Gastrocnemius medialis (tissue), 4 donors: Measurements from ENCODE around the gene ADCY5. TPM values are rescaled to one million over a fixed set of nuclear protein-coding genes. Genes with fewer than 3 reads are reported as not detected.
A peak's percentile ranks its signal among the peaks of the same experiment; 100 is the strongest.

Source experiments
- ATAC-seq, 2 donors: fragments of 150-250 bp; one replicate each; pipeline ENCODE4 v1.9.1; 2016
- DNase-seq, 2 donors: peaks; one replicate each; pipeline ENCODE4 v3.0.0-alpha.2; 2019
- H3K27ac ChIP-seq, 4 donors: fragments of 200-600 bp; sonication (generic); 1 replicate in 1 of 4; 2 replicates in 3 of 4; pipeline ENCODE4 v1.5.1; 2016 to 2018; ENCODE audit warnings: mild to moderate bottlenecking in 2 of 4, moderate library complexity in 1 of 4
- H3K27me3 ChIP-seq, 3 donors: fragments of 200-600 bp; sonication (generic) in 2 of 3; 1 replicate in 1 of 3; 2 replicates in 2 of 3; pipeline versions ENCODE4 v1.5.1 to v1.6.0; 2016 to 2019; ENCODE audit warnings: mild to moderate bottlenecking in 1 of 3, moderate library complexity in 1 of 3
- H3K36me3 ChIP-seq, 2 donors: fragments of 200-600 bp; sonication (generic) in 1 of 2; one replicate each; pipeline ENCODE4 v1.5.1; 2017 to 2018
- H3K4me1 ChIP-seq, 2 donors: fragments of 200-600 bp; sonication (generic) in 1 of 2; one replicate each; pipeline ENCODE4 v1.5.1; 2016 to 2017; ENCODE audit warnings: mild to moderate bottlenecking in 2 of 2
- H3K4me3 ChIP-seq, 4 donors: fragments of 200-600 bp; sonication (generic) in 3 of 4; 1 replicate in 1 of 4; 2 replicates in 3 of 4; pipeline ENCODE4 v1.5.1; 2016 to 2019; ENCODE audit warnings: mild to moderate bottlenecking in 2 of 4
- H3K9me3 ChIP-seq, 3 donors: fragments of 200-600 bp; sonication (generic) in 2 of 3; 1 replicate in 1 of 3; 2 replicates in 2 of 3; pipeline ENCODE4 v1.5.1; 2016 to 2019
- POLR2A ChIP-seq, 2 donors: fragments of 450-650 bp; IDR thresholded peaks; one replicate each; pipeline ENCODE4 v1.6.1; 2017; ENCODE audit warnings: antibody characterized with exemption in 2 of 2, mild to moderate bottlenecking in 2 of 2, moderate library complexity in 2 of 2
- in situ Hi-C, 4 donors: fragments of 200-750 bp; cut with MboI; loops; one replicate each; pipeline versions ENCODE4 v1.15.0 to v1.8.0; 2017; ENCODE audit warnings: low sequenced_read_pairs in 4 of 4
- intact Hi-C: fragments of 100-400 bp; cut with DNase I; formaldehyde crosslinking; loops from one replicate; pipeline ENCODE4 v1.15.1; 2023; ENCODE audit warnings: low total_unique reads
- total RNA-seq, 4 donors: library from RNA; depleted of rRNA; stranded (reverse); fragments of >200 nt; gene quantifications; one replicate each; pipeline versions ENCODE4 v1.1.0 to v1.2.3, GENCODE V29; 2016
- TF ChIP-seq, protein P1 (sequence below), 5 experiments: fragments of 450-650 bp in 3 of 5; fragments of 200-600 bp in 2 of 5; sonication (generic) in 2 of 5; IDR thresholded peaks in 4 of 5; conservative IDR thresholded peaks in 1 of 5; 1 replicate in 4 of 5; 2 replicates in 1 of 5; pipeline ENCODE4 v1.5.1; 2016 to 2019; ENCODE audit warnings: antibody characterized with exemption in 5 of 5, mild to moderate bottlenecking in 3 of 5, moderate library complexity in 3 of 5

ADCY5 gene
- total RNA-seq, 4 donors from 2014 or later: 1.0 to 6.4 (median 4.3) TPM

DNA sequence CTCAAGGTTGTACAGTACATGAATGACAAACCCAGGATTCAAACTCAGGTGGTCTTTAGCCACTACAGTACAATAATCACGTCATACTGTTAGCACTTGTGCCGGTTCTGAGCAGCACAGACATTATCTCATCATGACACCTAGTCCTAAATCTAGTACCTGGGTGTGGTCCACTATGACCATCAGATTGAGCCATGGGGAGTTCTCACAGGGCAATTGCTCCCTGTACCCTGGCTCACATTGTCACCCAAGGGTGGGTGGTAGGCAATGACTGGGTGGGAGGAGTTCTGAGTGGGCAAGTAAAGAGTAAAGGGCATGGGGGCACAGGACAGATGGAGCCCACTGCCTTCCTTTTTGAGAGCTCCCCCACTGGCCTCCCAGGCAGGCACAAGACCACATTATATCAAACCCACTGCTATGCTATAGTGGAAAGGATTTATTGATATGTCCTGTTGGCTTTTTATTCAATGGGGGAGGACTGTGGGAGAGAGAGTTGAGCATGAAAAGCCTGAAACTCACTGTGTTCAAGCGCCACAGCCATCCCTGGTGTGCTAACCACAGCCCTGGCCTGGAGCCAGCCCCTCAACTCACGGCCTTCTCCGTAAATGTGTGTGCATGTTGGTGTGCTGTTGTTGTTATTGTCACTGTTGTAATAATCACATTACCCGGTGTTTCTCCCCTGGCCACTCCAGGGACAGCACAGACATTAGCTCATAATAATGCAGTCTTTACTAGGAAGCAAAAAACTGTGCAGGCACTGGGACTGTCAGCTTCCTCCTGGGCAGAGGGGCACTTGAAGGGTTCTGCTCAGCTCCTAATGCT lies 27.3 kb downstream of the ADCY5 start:
- TF ChIP-seq, protein P1, sequence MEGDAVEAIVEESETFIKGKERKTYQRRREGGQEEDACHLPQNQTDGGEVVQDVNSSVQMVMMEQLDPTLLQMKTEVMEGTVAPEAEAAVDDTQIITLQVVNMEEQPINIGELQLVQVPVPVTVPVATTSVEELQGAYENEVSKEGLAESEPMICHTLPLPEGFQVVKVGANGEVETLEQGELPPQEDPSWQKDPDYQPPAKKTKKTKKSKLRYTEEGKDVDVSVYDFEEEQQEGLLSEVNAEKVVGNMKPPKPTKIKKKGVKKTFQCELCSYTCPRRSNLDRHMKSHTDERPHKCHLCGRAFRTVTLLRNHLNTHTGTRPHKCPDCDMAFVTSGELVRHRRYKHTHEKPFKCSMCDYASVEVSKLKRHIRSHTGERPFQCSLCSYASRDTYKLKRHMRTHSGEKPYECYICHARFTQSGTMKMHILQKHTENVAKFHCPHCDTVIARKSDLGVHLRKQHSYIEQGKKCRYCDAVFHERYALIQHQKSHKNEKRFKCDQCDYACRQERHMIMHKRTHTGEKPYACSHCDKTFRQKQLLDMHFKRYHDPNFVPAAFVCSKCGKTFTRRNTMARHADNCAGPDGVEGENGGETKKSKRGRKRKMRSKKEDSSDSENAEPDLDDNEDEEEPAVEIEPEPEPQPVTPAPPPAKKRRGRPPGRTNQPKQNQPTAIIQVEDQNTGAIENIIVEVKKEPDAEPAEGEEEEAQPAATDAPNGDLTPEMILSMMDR (IDR thresholded peaks at IDR 0.05 in 4 of 5, conservative IDR thresholded peaks at IDR 0.05 in 1 of 5): no peak
- no peak for TF ChIP-seq POLR2A (IDR thresholded peaks at IDR 0.05)
- peak in 1 of 2 donors; percentile 39 for ATAC-seq
- no peaks in the 10 kb centered on the region for H3K36me3 ChIP-seq
- no peaks in the 10 kb centered on the region for H3K4me1 ChIP-seq
- intact Hi-C loops (no loop called here), in situ Hi-C loops (no loop called here)
- no peak for DNase-seq
- no peaks in the 10 kb centered on the region for H3K9me3 ChIP-seq
- no peak overlapping the region for H3K4me3 ChIP-seq
- H3K27ac ChIP-seq: no peak overlapping the region
- H3K27me3 ChIP-seq: no peaks in the 10 kb centered on the region

DNA sequence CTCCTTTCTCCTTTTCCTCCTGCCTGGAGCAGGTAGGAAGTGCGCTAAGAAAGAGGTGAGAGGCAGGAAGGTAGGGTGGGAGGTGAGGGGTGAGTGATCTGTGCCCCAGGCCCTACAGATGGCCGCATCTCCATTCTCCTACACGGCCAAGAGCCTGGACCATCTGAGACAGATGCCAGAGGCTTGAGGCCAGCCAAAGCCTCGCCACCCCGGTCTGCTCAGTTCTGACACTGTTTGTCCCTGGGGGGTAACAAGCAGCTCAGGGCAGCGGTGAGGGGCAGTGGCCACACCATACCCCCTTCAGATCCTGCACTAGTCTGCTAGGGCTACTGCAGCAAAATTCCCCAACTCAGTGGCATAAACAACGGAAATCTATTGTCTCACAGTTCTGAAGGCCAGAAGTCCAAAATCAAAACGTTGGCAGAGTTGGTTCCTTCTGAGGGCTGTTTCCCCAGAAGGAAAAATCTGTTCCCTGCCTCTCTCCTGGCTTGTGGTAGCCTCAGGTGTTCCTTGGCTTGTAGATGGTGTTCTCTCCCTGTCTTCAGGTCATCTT lies 28.4 kb downstream of the ADCY5 start:
- Histone ChIP-seq H3K9me3 (no peaks in the 10 kb centered on the region), H3K36me3 (no peaks in the 10 kb centered on the region), H3K4me1 (no peaks in the 10 kb centered on the region), H3K4me3 (no peak overlapping the region), H3K27ac (no peak overlapping the region), H3K27me3 (no peaks in the 10 kb centered on the region)
- no peak for DNase-seq
- in situ Hi-C loops: no loop called here
- intact Hi-C loops: no loop called here
- no peak for ATAC-seq
- TF ChIP-seq, protein P1 (IDR thresholded peaks at IDR 0.05 in 4 of 5, conservative IDR thresholded peaks at IDR 0.05 in 1 of 5): no peak
- TF ChIP-seq POLR2A (IDR thresholded peaks at IDR 0.05): no peak

DNA sequence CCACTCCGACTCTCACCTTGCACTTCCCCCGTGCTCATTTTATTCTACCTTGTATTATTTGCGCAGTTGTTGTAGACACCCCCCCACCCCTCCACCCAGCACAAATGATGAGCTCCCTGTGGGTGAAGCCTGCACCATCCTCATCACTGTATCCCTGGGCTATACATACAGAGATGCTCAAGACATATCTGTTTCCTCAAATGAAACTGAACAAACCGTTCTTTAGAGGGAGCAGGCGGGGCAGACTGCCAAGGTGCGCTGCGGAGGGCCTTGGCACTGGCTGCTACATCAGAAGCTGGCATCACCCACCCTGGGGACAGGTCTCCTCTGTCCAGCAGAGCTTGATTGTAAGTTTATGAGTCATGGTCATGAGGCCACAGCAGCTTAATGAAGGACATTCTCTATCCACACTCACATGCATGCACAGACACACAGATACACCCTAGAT lies 29.0 kb downstream of the ADCY5 start:
- in situ Hi-C loops: no loop called here
- no peak for DNase-seq
- no peak overlapping the region for H3K27ac ChIP-seq

DNA sequence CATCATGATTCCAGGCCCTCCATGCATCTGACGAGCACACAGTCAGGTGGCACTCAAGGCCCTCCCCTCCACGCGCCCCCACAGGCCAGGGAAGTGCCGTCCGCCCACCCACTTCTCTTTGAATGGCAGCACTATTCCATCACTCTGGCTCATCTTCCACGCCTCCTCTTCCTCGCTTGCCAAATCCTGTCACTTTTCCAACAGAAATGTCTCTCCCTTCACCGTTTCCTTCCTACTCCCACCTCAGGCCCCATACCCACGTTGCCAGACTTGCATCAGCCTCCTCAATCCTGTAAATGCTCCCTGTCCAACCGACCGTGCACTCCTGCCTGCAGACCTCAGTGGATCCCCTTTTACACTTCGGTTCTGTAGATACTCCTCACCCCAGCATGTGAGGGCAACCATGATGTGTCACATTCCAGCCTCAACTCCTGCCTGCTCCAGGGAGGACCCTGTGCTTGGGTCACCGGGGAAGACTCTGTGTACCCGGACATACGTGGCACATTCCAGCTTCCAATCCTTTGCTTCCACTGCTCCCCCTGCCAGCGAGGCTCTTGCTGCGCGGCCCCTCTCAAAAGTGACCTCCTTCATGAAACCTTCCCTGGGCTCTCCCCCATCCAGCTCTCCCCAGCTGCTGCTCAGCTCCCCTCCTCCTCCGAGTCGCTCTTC lies 29.6 kb downstream of the ADCY5 start:
- Histone ChIP-seq H3K36me3 (no peaks in the 10 kb centered on the region), H3K4me3 (no peak overlapping the region)
- no peak for DNase-seq

More for the DNA sequence above, 29.0 kb downstream of the ADCY5 start:
- Histone ChIP-seq H3K27me3 (no peaks in the 10 kb centered on the region), H3K4me1 (no peaks in the 10 kb centered on the region), H3K9me3 (no peaks in the 10 kb centered on the region), H3K36me3 (no peaks in the 10 kb centered on the region), H3K4me3 (no peak overlapping the region)
- no peak for ATAC-seq
- intact Hi-C loops: no loop called here
- TF ChIP-seq, protein P1 (IDR thresholded peaks at IDR 0.05 in 4 of 5, conservative IDR thresholded peaks at IDR 0.05 in 1 of 5): no peak
- no peak for TF ChIP-seq POLR2A (IDR thresholded peaks at IDR 0.05)

More for the DNA sequence above, 29.6 kb downstream of the ADCY5 start:
- no peak for ATAC-seq
- intact Hi-C loops: no loop called here
- no peaks in the 10 kb centered on the region for H3K4me1 ChIP-seq
- no peaks in the 10 kb centered on the region for H3K27me3 ChIP-seq
- H3K27ac ChIP-seq: no peak overlapping the region
- TF ChIP-seq POLR2A (IDR thresholded peaks at IDR 0.05): no peak
- TF ChIP-seq, protein P1 (IDR thresholded peaks at IDR 0.05 in 4 of 5, conservative IDR thresholded peaks at IDR 0.05 in 1 of 5): no peak
- in situ Hi-C loops: no loop called here
- H3K9me3 ChIP-seq: no peaks in the 10 kb centered on the region
